Measurements from ENCODE around the gene SPATA24.

- TF ChIP-seq REST (IDR thresholded peaks at IDR 0.05; ENCODE audit: borderline replicate concordance) (no peak), CTCF (IDR thresholded peaks at IDR 0.05; ENCODE audit: poor library complexity, severe bottlenecking) (no peak)
Measured at GRCh38 chr5:139438707-139439012, 34.8 kb upstream of the SPATA24 start.

All from neural cell (in vitro differentiated cells).